ENCODE measurements around the gene ZBTB42. TPM values are rescaled to one million over a fixed set of nuclear protein-coding genes. Genes with fewer than 3 reads are reported as not detected.

The ZBTB42 gene
- total RNA-seq, 1 donor = 4.3 TPM

DNA sequence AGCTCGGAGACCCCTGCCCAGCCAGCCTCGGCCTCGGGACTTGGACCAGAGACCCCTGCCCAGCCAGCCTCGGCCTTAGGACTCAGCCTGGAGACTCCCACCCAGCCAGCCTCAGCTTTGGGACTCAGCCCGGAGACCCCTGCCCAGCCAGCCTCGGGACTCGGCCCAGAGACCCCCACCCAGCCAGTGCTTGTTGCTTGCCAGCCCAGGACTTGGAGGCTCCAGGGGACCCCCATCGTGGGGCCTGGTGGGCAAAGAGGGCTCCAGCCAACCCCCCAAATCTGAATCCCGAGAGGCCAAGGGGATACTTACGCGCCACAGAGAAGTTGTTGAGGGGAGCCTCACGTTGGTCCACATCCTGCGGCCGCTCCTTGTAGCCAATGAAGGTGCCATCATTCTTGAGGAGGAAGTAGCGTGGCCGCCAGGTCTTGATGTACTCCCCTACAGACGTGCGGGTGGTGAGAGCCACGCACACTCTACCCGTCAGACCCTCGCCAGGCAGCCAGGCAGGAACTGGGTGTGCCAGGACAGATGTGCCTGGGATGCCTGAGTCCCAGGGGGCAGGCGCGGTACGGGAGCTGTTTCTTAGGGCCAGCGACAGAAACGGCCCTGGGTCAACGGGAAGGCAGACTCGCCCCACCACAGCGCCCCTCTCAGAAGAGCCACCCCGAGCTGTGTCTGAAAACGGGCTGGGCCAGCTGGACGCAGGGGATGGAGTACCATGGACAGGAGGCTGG is 21.0 kb upstream of the ZBTB42 start:
- TF ChIP-seq, protein P1, sequence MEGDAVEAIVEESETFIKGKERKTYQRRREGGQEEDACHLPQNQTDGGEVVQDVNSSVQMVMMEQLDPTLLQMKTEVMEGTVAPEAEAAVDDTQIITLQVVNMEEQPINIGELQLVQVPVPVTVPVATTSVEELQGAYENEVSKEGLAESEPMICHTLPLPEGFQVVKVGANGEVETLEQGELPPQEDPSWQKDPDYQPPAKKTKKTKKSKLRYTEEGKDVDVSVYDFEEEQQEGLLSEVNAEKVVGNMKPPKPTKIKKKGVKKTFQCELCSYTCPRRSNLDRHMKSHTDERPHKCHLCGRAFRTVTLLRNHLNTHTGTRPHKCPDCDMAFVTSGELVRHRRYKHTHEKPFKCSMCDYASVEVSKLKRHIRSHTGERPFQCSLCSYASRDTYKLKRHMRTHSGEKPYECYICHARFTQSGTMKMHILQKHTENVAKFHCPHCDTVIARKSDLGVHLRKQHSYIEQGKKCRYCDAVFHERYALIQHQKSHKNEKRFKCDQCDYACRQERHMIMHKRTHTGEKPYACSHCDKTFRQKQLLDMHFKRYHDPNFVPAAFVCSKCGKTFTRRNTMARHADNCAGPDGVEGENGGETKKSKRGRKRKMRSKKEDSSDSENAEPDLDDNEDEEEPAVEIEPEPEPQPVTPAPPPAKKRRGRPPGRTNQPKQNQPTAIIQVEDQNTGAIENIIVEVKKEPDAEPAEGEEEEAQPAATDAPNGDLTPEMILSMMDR (IDR thresholded peaks at IDR 0.05; ENCODE audit: insufficient read depth, low read depth, low read length) = no peak
- no peak for DNase-seq (ENCODE audit: low read depth)

DNA sequence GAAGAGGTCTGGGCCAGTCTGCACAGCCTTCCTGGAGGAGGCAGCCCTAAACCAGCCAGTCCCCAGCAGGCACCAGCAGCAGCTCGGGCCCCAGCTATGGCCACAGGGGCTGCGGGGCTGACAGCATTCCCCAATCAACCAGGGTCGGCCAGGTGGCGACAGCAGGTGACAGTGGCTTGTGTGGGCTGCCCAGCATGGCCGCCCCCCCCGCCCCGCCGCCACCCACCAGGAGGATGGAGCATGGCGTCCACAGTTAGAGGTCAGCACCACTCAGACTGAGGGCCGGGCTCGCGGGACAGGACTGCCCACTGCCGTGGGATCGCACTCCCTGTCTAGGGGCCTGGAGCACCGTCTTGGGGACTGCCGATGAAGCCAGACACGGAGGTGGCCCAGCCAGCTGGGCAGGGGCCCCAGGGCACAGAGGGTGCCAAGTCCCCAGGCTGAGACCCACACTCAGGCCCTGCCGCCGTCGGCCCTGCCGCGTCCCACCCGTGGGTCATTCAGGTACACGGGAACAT is 20.3 kb upstream of the ZBTB42 start:
- no peak for DNase-seq (ENCODE audit: low read depth)
- no peak overlapping the region for H3K4me3 ChIP-seq (ENCODE audit: low read depth, low read length)
- TF ChIP-seq, protein P1 (IDR thresholded peaks at IDR 0.05; ENCODE audit: insufficient read depth, low read depth, low read length) = no peak

More for the DNA sequence above, 21.0 kb upstream of the ZBTB42 start:
- no peak overlapping the region for H3K4me3 ChIP-seq (ENCODE audit: low read depth, low read length)

DNA sequence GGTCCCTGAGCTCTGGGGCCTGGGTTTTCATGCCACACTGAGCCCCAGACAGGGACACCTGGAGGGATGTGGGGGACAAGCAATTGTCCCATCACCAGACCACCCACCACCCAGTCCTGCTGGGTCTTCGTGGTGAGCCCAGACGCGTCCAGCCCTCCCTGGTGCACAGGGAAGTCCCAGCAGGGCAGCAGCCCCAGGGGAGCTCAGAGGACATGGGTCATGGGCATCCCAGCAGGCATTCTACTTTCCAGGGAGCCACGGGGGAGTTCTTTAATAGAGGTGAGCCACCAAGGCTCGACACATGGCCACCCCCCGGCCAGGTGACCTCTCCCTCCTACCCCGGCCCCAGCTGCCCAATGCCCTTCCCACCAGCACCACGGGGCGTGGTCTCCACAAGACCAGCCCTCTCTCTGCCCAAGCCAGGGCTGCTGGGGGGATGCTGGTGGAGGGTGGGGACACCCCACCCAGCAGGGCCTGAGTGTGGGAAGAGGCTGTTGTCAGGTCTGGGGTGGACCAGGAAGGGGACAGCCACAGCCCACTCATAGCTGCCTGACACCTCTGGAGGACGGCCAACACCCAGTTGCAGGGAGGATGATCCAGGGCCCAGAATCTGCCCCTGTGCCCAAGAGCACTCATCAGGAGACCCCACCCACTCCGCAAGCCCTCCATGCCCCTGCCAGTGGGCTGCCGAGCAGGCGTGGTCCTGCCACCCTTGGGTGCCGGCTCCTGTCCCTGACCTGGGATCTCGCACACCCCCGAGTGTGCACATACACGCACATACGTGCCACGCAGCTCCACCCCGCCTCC is 19.4 kb upstream of the ZBTB42 start:
- DNase-seq (ENCODE audit: low read depth) = no peak
- H3K4me3 ChIP-seq (ENCODE audit: low read depth, low read length) = no peak overlapping the region
- TF ChIP-seq, protein P1 (IDR thresholded peaks at IDR 0.05; ENCODE audit: insufficient read depth, low read depth, low read length) = no peak

DNA sequence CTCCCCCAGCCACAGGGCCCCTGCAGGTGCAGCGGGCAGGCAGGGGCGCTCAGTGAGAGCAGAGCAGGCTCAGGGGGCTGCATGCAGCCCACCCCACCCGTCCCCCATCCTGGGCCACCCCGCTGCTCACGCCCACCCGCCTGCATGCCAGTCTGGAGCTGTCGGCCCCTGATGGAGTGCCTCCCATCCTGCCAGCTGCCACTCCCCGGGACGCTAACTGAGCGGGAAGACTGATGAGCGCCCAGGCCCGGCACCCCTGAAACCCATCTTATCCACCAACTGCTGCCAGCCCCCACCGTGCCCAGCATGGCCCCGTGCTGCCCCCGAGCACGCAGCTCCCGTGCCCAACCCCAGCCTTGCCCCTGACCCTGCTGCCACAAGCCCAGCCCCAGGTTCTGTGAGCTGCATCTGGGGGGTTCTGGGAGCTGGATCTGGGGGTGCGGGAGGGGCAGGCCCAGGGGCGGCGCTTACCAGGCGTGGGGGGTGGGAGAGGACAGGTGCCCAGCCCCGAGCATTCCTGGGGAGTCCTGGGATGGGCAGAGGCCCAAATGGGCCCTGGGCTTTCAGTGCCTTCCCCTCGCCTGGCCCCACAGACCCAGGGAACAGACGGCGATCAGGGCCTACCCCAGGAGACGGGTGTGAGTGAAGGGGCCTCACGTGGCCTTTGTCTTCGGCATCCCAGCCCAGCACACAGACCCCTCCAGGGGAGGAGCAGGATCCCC is 18.7 kb upstream of the ZBTB42 start:
- TF ChIP-seq, protein P1 (IDR thresholded peaks at IDR 0.05; ENCODE audit: insufficient read depth, low read depth, low read length) = no peak
- no peak overlapping the region for H3K4me3 ChIP-seq (ENCODE audit: low read depth, low read length)
- no peak for DNase-seq (ENCODE audit: low read depth)

DNA sequence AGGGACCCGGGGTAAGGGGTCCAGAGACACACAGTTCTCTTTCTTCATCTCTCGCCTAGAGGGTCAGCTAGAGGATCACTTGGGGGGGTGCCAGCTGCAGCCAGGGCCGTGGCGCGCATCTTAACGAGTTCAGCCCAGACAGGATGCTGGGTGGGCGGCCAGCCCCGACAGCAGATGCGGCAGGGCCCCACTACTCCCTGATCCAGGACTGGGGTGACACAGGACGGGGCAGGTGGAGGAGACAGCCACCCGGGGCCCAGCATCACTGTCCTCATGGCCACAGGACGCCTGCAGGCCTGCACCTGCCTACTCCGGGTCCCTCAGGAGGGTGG is 18.1 kb upstream of the ZBTB42 start:
- TF ChIP-seq, protein P1 (IDR thresholded peaks at IDR 0.05; ENCODE audit: insufficient read depth, low read depth, low read length) = no peak
- no peak overlapping the region for H3K4me3 ChIP-seq (ENCODE audit: low read depth, low read length)
- no peak for DNase-seq (ENCODE audit: low read depth)

DNA sequence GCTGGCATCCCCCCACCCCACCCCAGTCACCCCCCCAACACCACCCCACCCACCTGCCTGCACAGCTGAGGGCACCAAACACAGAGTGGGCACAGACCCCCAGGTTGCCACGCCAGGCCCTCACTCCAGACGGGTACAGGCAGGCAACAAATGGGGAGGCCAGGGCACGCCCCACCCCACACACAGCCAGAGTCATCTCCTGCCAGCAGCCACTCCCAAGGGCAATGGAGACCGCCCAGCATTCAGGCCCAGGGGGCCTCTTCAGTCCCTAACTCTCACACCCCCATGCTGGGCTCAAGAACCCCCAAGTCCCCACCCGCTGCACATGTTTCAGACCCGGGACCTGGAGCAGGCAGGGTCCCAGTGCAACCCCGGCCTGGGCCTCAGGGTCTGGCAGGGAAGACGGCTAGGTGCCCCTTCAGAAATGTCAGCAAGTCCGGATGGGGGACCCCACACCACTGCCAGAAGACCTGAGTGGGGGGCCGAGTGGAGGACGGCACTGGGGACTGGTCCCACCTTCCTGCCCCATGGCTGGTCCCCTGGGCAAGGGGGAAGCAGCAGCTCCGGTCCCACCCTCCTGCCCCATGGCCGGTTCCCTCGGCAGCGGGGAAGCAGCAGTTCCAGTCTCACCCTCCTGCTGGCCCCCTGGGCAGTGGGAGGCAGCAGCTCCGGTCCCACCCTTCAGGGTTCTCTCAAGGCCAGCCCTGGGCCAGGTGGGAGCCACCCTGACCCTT is 17.2 kb upstream of the ZBTB42 start:
- TF ChIP-seq, protein P1 (IDR thresholded peaks at IDR 0.05; ENCODE audit: insufficient read depth, low read depth, low read length) = no peak
- H3K4me3 ChIP-seq (ENCODE audit: low read depth, low read length) = no peak overlapping the region
- DNase-seq (ENCODE audit: low read depth) = no peak
